HCT116 (cell line): ENCODE results near the gene RFX3. TPM values are rescaled to one million over a fixed set of nuclear protein-coding genes. Genes with fewer than 3 reads are reported as not detected.

Source experiments
- ATAC-seq: fragments of 200-7000 bp; cut with Tn5 transposase; 2 replicates; pipeline ENCODE4 v1.9.1; 2020; ENCODE audit warnings: mild to moderate bottlenecking, moderate library complexity
- BruUV-seq: library from RNA; stranded (reverse); fragments of 400-500 nt; replicated peaks from 2 replicates; lab custom pipeline; 2021; lab: Mats Ljungman, UMichigan
- CTCF ChIA-PET: fragments of 300-600 bp; sonication (Branson Sonifier 250); formaldehyde crosslinking; loops from one replicate; lab custom pipeline; 2021; ENCODE audit warnings: antibody characterized with exemption; lab: Charles Lee
- POLR2A ChIA-PET: fragments of 300-600, 350-600 bp; sonication (Branson Sonifier 250); formaldehyde crosslinking; loops from one replicate; lab custom pipeline; 2021; ENCODE audit warnings: antibody characterized with exemption; lab: Charles Lee
- RAD21 ChIA-PET, 2 experiments: fragments of 300-600 bp; sonication (Branson Sonifier 250); formaldehyde crosslinking; loops; one replicate each; lab custom pipeline; 2023; ENCODE audit warnings: low total read pairs in 2 of 2; ENCODE audit not compliant: uncharacterized antibody in 2 of 2, unreplicated experiment in 2 of 2, low non-redundant PET in 1 of 2; lab: Charles Lee
- DNase-seq: peaks from one replicate; pipeline ENCODE4 v3.0.0-alpha.2; 2010; ENCODE audit warnings: low read depth, low spot score
- H2AFZ ChIP-seq: fragments of 200-600 bp; shearing (Covaris generic), sonication (generic); 2 replicates; pipeline ENCODE4 v1.6.1; 2017; ENCODE audit warnings: low read depth, mixed run types, mixed read lengths, antibody characterized with exemption, low read length; ENCODE audit not compliant: poor library complexity, severe bottlenecking
- H3K27ac ChIP-seq: 2 replicates; pipeline ENCODE4 v1.5.1; 2012; ENCODE audit warnings: low read depth, low read length
- H3K27me3 ChIP-seq: fragments of 200-600 bp; sonication (generic); 2 replicates; pipeline ENCODE4 v1.6.1; 2016; ENCODE audit warnings: mixed run types, low read length, mixed read lengths; ENCODE audit not compliant: insufficient read depth
- H3K36me3 ChIP-seq, 2 experiments: fragments of 200-500 bp in 1 of 2; fragments of 200-600 bp in 1 of 2; sonication (Bioruptor generic) in 1 of 2; sonication (generic) in 1 of 2; 2 replicates each; pipeline versions ENCODE4 v1.5.1 to v1.6.1; 2014 to 2016; ENCODE audit warnings: low read length in 2 of 2, inconsistent platforms in 1 of 2, mixed read lengths in 1 of 2, mixed run types in 1 of 2; ENCODE audit not compliant: insufficient read depth in 2 of 2, control insufficient read depth in 1 of 2
- H3K4me1 ChIP-seq, 2 experiments: fragments of 200-600 bp in 1 of 2; sonication (generic) in 1 of 2; 2 replicates each; pipeline versions ENCODE4 v1.5.1 to v1.6.1; 2012 to 2017; ENCODE audit warnings: low read length in 2 of 2, inconsistent platforms in 1 of 2, mild to moderate bottlenecking in 1 of 2, mixed read lengths in 1 of 2, mixed run types in 1 of 2, moderate library complexity in 1 of 2; ENCODE audit not compliant: insufficient read depth in 2 of 2, control insufficient read depth in 1 of 2
- H3K4me2 ChIP-seq: fragments of 200-600 bp; sonication (generic); 2 replicates; pipeline ENCODE4 v1.6.1; 2017; ENCODE audit warnings: mixed run types, low read length, mixed read lengths
- H3K4me3 ChIP-seq, 2 experiments: fragments of 200-600 bp in 1 of 2; sonication (generic) in 1 of 2; replicated peaks in 1 of 2; 2 replicates each; pipeline ENCODE4 v1.5.1; 2011 to 2016; ENCODE audit warnings: low read length in 2 of 2, control low read depth in 1 of 2, low read depth in 1 of 2, mild to moderate bottlenecking in 1 of 2, mixed read lengths in 1 of 2, mixed run types in 1 of 2
- H3K79me2 ChIP-seq: fragments of 200-600 bp; sonication (generic); 2 replicates; pipeline ENCODE4 v1.6.1; 2017; ENCODE audit warnings: mild to moderate bottlenecking, mixed run types, low read length, moderate library complexity, mixed read lengths; ENCODE audit not compliant: insufficient read depth
- H3K9ac ChIP-seq: fragments of 200-600 bp; sonication (generic); 2 replicates; pipeline ENCODE4 v1.6.1; 2016; ENCODE audit warnings: low read length, mixed read lengths
- H3K9me2 ChIP-seq: fragments of 200-600 bp; sonication (generic), shearing (Covaris generic); 2 replicates; pipeline ENCODE4 v1.6.1; 2017; ENCODE audit warnings: mixed run types, mild to moderate bottlenecking, moderate library complexity; ENCODE audit not compliant: insufficient read depth
- H3K9me3 ChIP-seq, 2 experiments: fragments of 200-500 bp in 1 of 2; fragments of 200-600 bp in 1 of 2; sonication (Bioruptor generic) in 1 of 2; sonication (generic) in 1 of 2; 2 replicates each; pipeline ENCODE4 v1.6.1; 2014 to 2017; ENCODE audit warnings: low read length in 2 of 2, mixed read lengths in 2 of 2, inconsistent platforms in 1 of 2, low read depth in 1 of 2, mild to moderate bottlenecking in 1 of 2, mixed run types in 1 of 2, moderate library complexity in 1 of 2; ENCODE audit not compliant: control insufficient read depth in 1 of 2, insufficient read depth in 1 of 2
- H4K20me1 ChIP-seq: fragments of 200-600 bp; sonication (generic), shearing (Covaris generic); 2 replicates; pipeline ENCODE4 v1.6.1; 2017; ENCODE audit warnings: mixed run types, mild to moderate bottlenecking, moderate library complexity; ENCODE audit not compliant: insufficient read depth
- CBX3 ChIP-seq: IDR thresholded peaks from 2 replicates; pipeline ENCODE4 v1.6.1; 2012; ENCODE audit warnings: low read depth
- CEBPB ChIP-seq: IDR thresholded peaks from 2 replicates; pipeline ENCODE4 v1.6.1; 2012; ENCODE audit warnings: low read depth
- ELF1 ChIP-seq: IDR thresholded peaks from 2 replicates; pipeline ENCODE4 v1.6.1; 2012; ENCODE audit warnings: low read depth, borderline replicate concordance
- EZH2 ChIP-seq: fragments of 200-600 bp; sonication (generic); IDR thresholded peaks from 2 replicates; pipeline ENCODE4 v1.6.1; 2017; ENCODE audit warnings: antibody characterized with exemption, mixed run types
- EZH2phosphoT487 ChIP-seq: fragments of 200-600 bp; IDR thresholded peaks from 2 replicates; pipeline ENCODE4 v1.6.1; 2018; ENCODE audit warnings: antibody characterized with exemption, borderline replicate concordance
- MAX ChIP-seq: IDR thresholded peaks from 2 replicates; pipeline ENCODE4 v1.6.1; 2012
- POLR2A ChIP-seq: IDR thresholded peaks from 2 replicates; pipeline ENCODE4 v1.7.0; 2011; ENCODE audit warnings: borderline replicate concordance; ENCODE audit not compliant: insufficient read depth, insufficient read length; ENCODE audit errors: extremely low read depth
- REST ChIP-seq: IDR thresholded peaks from 2 replicates; pipeline ENCODE4 v1.6.1; 2012; ENCODE audit warnings: low read depth
- SIN3A ChIP-seq: IDR thresholded peaks from 2 replicates; pipeline ENCODE4 v1.6.1; 2012; ENCODE audit warnings: low read depth
- SP1 ChIP-seq: IDR thresholded peaks from 2 replicates; pipeline ENCODE4 v1.6.1; 2012; ENCODE audit warnings: low read depth
- SRF ChIP-seq: IDR thresholded peaks from 2 replicates; pipeline ENCODE4 v1.6.1; 2012; ENCODE audit warnings: low read depth
- ZFX ChIP-seq: fragments of 450-650 bp; IDR thresholded peaks from 2 replicates; pipeline ENCODE4 v1.6.1; 2017
- intact Hi-C: fragments of 100-400 bp; cut with micrococcal nuclease; formaldehyde crosslinking; loops from 2 replicates; pipeline ENCODE4 v1.10.0; 2022
- total RNA-seq: library from RNA; stranded (reverse); gene quantifications from one replicate; pipeline ENCODE4 v1.2.1, GENCODE V29; 2021; ENCODE audit not compliant: unreplicated experiment
- TF ChIP-seq, protein P1 (sequence below): IDR thresholded peaks from 2 replicates; pipeline ENCODE4 v1.6.1; 2011; ENCODE audit warnings: mild to moderate bottlenecking, low read length, moderate library complexity; ENCODE audit not compliant: insufficient replicate concordance; ENCODE audit errors: extremely low read depth

RFX3 gene
- total RNA-seq, 1 experiment from 2014 or later, result 11.8 TPM

DNA sequence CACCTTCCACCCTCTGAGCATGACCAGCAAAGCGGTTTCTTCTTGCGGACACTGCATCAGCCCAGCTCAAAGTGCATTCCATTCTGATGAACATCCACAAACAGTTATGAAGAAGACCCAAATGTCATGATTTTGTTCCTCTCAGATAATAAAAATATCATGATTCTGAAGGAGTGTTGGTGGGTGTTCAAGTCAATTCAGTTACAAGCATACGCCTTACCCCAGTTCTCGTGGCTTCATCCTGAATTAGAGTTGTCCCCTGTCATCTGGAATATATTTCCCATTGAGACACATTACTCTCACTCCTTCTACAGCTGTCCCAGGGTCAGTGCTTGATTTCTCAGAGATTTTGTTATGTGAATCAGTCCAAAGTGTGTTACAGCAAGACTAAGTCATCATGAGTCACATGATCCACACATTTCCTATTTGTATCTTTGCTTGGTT is 325.4 kb downstream of the RFX3 start:
- Histone ChIP-seq H3K9me3 (no peaks in the 10 kb centered on the region), H3K27me3 (peaks cover 21% of the 10 kb centered on the region; the same call in 1 of the 2 replicates), H3K9ac (no peak overlapping the region), H3K9me2 (no peaks in the 10 kb centered on the region), H3K4me2 (no peak overlapping the region), H3K4me3 (no peak overlapping the region), H3K36me3 (no peaks in the 10 kb centered on the region), H3K27ac (no peak overlapping the region), H3K4me1 (no peaks in the 10 kb centered on the region), H3K79me2 (no peaks in the 10 kb centered on the region), H2AFZ (no peak overlapping the region), H4K20me1 (no peaks in the 10 kb centered on the region)
- CTCF ChIA-PET, result no interaction called here
- TF ChIP-seq, protein P1, sequence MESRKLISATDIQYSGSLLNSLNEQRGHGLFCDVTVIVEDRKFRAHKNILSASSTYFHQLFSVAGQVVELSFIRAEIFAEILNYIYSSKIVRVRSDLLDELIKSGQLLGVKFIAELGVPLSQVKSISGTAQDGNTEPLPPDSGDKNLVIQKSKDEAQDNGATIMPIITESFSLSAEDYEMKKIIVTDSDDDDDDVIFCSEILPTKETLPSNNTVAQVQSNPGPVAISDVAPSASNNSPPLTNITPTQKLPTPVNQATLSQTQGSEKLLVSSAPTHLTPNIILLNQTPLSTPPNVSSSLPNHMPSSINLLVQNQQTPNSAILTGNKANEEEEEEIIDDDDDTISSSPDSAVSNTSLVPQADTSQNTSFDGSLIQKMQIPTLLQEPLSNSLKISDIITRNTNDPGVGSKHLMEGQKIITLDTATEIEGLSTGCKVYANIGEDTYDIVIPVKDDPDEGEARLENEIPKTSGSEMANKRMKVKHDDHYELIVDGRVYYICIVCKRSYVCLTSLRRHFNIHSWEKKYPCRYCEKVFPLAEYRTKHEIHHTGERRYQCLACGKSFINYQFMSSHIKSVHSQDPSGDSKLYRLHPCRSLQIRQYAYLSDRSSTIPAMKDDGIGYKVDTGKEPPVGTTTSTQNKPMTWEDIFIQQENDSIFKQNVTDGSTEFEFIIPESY, result no peak
- TF ChIP-seq EZH2, result no peak
- RAD21 ChIA-PET, result no interaction called here
- DNase-seq (no peak), ATAC-seq (no peak)
- POLR2A ChIA-PET, result no interaction called here
- no TSS peak for BruUV-seq
- intact Hi-C loops, result no loop called here

DNA sequence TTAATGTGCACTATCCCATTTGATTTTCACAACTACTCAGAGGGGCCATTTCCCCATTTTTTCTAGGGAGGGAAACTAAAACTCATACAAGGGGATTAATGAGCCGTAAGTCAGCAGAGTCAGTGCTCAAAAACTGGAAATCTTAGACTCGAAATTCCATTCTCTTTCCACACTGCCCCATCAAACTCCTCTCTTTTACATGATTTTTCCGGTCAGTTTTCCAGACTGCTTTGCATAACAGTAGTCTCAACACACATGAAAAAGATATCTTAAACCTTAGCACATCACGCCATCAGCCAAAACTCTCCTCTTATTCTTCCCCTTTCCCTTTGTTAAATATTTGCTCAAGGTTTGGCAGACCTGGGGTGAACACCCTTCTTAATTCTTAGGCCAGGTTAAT is 332.0 kb downstream of the RFX3 start:
- Histone ChIP-seq H3K27ac (no peak overlapping the region), H3K9me2 (no peaks in the 10 kb centered on the region), H3K9me3 (no peaks in the 10 kb centered on the region), H3K79me2 (no peaks in the 10 kb centered on the region), H3K27me3 (peaks cover 64% of the 10 kb centered on the region), H3K9ac (no peak overlapping the region), H3K4me2 (no peak overlapping the region), H3K4me1 (no peaks in the 10 kb centered on the region), H4K20me1 (no peaks in the 10 kb centered on the region), H3K4me3 (no peak overlapping the region), H3K36me3 (no peaks in the 10 kb centered on the region), H2AFZ (no peak overlapping the region)
- RAD21 ChIA-PET, result no interaction called here
- no peak for DNase-seq
- intact Hi-C loops, result no loop called here
- ATAC-seq, result no peak
- BruUV-seq, result no TSS peak
- CTCF ChIA-PET, result no interaction called here
- TF ChIP-seq EZH2phosphoT487 (no peak), CBX3 (no peak), ELF1 (no peak), REST (no peak), SP1 (no peak), POLR2A (no peak), ZFX (no peak), SRF (no peak), EZH2 (no peak), MAX (no peak), SIN3A (no peak), CEBPB (no peak)
- TF ChIP-seq, protein P1, result no peak
- POLR2A ChIA-PET, result no interaction called here
